GM12878 (cell line): ENCODE data around the gene CDH8. TPM values are rescaled to one million over a fixed set of nuclear protein-coding genes. Genes with fewer than 3 reads are reported as not detected.

ENCODE experiments used
- ATAC-seq: fragments of 200-7000 bp; cut with Tn5 transposase; 3 replicates; pipeline ENCODE4 v1.9.1; 2020; ENCODE audit warnings: mild to moderate bottlenecking, moderate library complexity
- BruUV-seq: library from RNA; stranded (reverse); fragments of 400-500 nt; replicated peaks from 2 replicates; lab custom pipeline; 2021; lab: Mats Ljungman, UMichigan
- CTCF ChIA-PET: fragments of 300-600 bp; sonication (Branson Sonifier 250); formaldehyde crosslinking; extraction: SDS; loops from one replicate; lab custom pipeline; 2021; ENCODE audit warnings: inconsistent platforms; lab: Yijun Ruan, JAX
- POLR2A ChIA-PET: fragments of 350-600 bp; formaldehyde crosslinking; extraction: SDS; loops from one replicate; lab custom pipeline; 2021; ENCODE audit warnings: inconsistent platforms; lab: Charles Lee
- RAD21 ChIA-PET: fragments of 300-600 bp; sonication (Branson Sonifier 250); formaldehyde crosslinking; loops from one replicate; lab custom pipeline; 2023; ENCODE audit warnings: antibody characterized with exemption; ENCODE audit not compliant: unreplicated experiment; lab: Charles Lee
- SMC1A ChIA-PET: fragments of 300-600 bp; sonication (Branson Sonifier 250); formaldehyde crosslinking; loops from one replicate; lab custom pipeline; 2023; ENCODE audit not compliant: unreplicated experiment, uncharacterized antibody; lab: Charles Lee
- DNase-seq: peaks from one replicate; pipeline ENCODE4 v3.0.0-alpha.2; 2011; ENCODE audit warnings: low read depth, low spot score
- FAIRE-seq: peaks from 3 replicates; lab custom pipeline; 2011; peaks lifted over from hg19 to GRCh38; lab: Jason Lieb, UNC
- H2AFZ ChIP-seq: 2 replicates; pipeline ENCODE4 v1.6.0; 2011; ENCODE audit warnings: low read depth, low read length, control low read depth; ENCODE audit not compliant: control insufficient read depth
- H3K27ac ChIP-seq: 2 replicates; pipeline ENCODE4 v1.5.1; 2011; ENCODE audit warnings: control low read depth; ENCODE audit not compliant: control insufficient read depth, insufficient read depth
- H3K27me3 ChIP-seq, 2 experiments: replicated peaks in 1 of 2; 2 replicates each; pipeline versions ENCODE4 v1.6.0 to v1.6.1; 2011; ENCODE audit warnings: low read length in 1 of 2; ENCODE audit not compliant: control insufficient read depth in 2 of 2, insufficient read depth in 2 of 2
- H3K36me3 ChIP-seq, 2 experiments: 2 replicates each; pipeline ENCODE4 v1.5.1; 2011; ENCODE audit warnings: low read length in 1 of 2; ENCODE audit not compliant: control insufficient read depth in 2 of 2, insufficient read depth in 2 of 2
- H3K4me1 ChIP-seq: 2 replicates; pipeline ENCODE4 v1.6.1; 2011; ENCODE audit warnings: mild to moderate bottlenecking, low read length, moderate library complexity, mixed read lengths; ENCODE audit not compliant: control insufficient read depth, insufficient read depth
- H3K4me2 ChIP-seq: 2 replicates; pipeline ENCODE4 v1.6.0; 2011; ENCODE audit warnings: control low read depth; ENCODE audit not compliant: control insufficient read depth, insufficient read depth
- H3K4me3 ChIP-seq: fragments of 200-600 bp; sonication (generic); 2 replicates; pipeline ENCODE4 v1.5.1; 2016
- H3K79me2 ChIP-seq: 2 replicates; pipeline ENCODE4 v1.6.0; 2011; ENCODE audit warnings: low read length; ENCODE audit not compliant: control insufficient read depth, insufficient read depth
- H3K9ac ChIP-seq: 2 replicates; pipeline ENCODE4 v1.8.0; 2011; ENCODE audit warnings: low read length, control low read depth, mixed read lengths; ENCODE audit not compliant: control insufficient read depth, insufficient read depth
- H3K9me3 ChIP-seq: replicated peaks from 3 replicates; pipeline ENCODE4 v1.5.1; 2011; ENCODE audit warnings: mild to moderate bottlenecking, low read length; ENCODE audit not compliant: control insufficient read depth, insufficient read depth
- H4K20me1 ChIP-seq: 2 replicates; pipeline ENCODE4 v1.6.0; 2011; ENCODE audit not compliant: control insufficient read depth, insufficient read depth
- BHLHE40 ChIP-seq, 2 experiments: fragments of 450-650 bp in 1 of 2; IDR thresholded peaks; 2 replicates each; pipeline ENCODE4 v1.6.1; 2011 to 2017; ENCODE audit warnings: low read depth in 2 of 2, borderline replicate concordance in 1 of 2, improper control_type of control experiment in 1 of 2, low read length in 1 of 2, mild to moderate bottlenecking in 1 of 2
- CBX5 ChIP-seq: sonication (generic); IDR thresholded peaks from 2 replicates; pipeline ENCODE4 v1.6.1; 2016; ENCODE audit warnings: low read depth, moderate library complexity, mild to moderate bottlenecking, inconsistent platforms
- CREB1 ChIP-seq: IDR thresholded peaks from 2 replicates; pipeline ENCODE4 v1.6.1; 2012; ENCODE audit warnings: low read depth, mild to moderate bottlenecking, inconsistent platforms
- CREM ChIP-seq: IDR thresholded peaks from 2 replicates; pipeline ENCODE4 v1.6.1; 2014; ENCODE audit warnings: antibody characterized with exemption, low read depth
- FOXK2 ChIP-seq: fragments of 450-650 bp; IDR thresholded peaks from 2 replicates; pipeline ENCODE4 v1.6.1; 2017; ENCODE audit warnings: mild to moderate bottlenecking, moderate library complexity
- GABPA ChIP-seq: IDR thresholded peaks from 2 replicates; pipeline ENCODE4 v1.6.1; 2014; ENCODE audit warnings: antibody characterized with exemption, low read depth, mild to moderate bottlenecking, inconsistent platforms
- HDGF ChIP-seq: fragments of 450-650 bp; IDR thresholded peaks from 2 replicates; pipeline ENCODE4 v1.6.1; 2016; ENCODE audit warnings: antibody characterized with exemption
- MEF2A ChIP-seq: IDR thresholded peaks from 2 replicates; pipeline ENCODE4 v1.6.1; 2011; ENCODE audit warnings: low read depth, mild to moderate bottlenecking, low read length, moderate library complexity; ENCODE audit not compliant: insufficient read depth
- NFYA ChIP-seq: IDR thresholded peaks from 2 replicates; pipeline ENCODE4 v1.6.1; 2011; ENCODE audit warnings: low read depth, mild to moderate bottlenecking, low read length, improper control_type of control experiment, borderline replicate concordance
- SIX5 ChIP-seq: IDR thresholded peaks from 2 replicates; pipeline ENCODE4 v1.6.1; 2011; ENCODE audit warnings: mild to moderate bottlenecking, low read depth, low read length, moderate library complexity; ENCODE audit not compliant: severe bottlenecking
- SMARCA5 ChIP-seq: fragments of 450-650 bp; IDR thresholded peaks from 2 replicates; pipeline ENCODE4 v1.6.1; 2017; ENCODE audit warnings: mild to moderate bottlenecking
- SMC3 ChIP-seq: IDR thresholded peaks from 2 replicates; pipeline ENCODE4 v1.6.1; 2011; ENCODE audit warnings: low read length, improper control_type of control experiment, borderline replicate concordance
- SPI1 ChIP-seq: IDR thresholded peaks from 2 replicates; pipeline ENCODE4 v1.6.1; 2011; ENCODE audit warnings: low read depth, mild to moderate bottlenecking, low read length, moderate library complexity, borderline replicate concordance; ENCODE audit not compliant: insufficient read depth
- SREBF1 ChIP-seq: IDR thresholded peaks from 2 replicates; pipeline ENCODE4 v1.6.1; 2012; ENCODE audit warnings: mild to moderate bottlenecking, low read length
- TCF3 ChIP-seq: IDR thresholded peaks from 2 replicates; pipeline ENCODE4 v1.6.1; 2012; ENCODE audit warnings: low read depth, mild to moderate bottlenecking, low read length, borderline replicate concordance; ENCODE audit not compliant: insufficient read depth
- YY1 ChIP-seq: IDR thresholded peaks from 2 replicates; pipeline ENCODE4 v1.6.1; 2011; ENCODE audit warnings: low read depth, mild to moderate bottlenecking, low read length
- WGBS: methylation state at CpG from one replicate; pipeline ENCODE4 v1.1.6; 2016; ENCODE audit warnings: low lambda C conversion rate; ENCODE audit not compliant: insufficient replicate concordance, insufficient coverage; ENCODE audit errors: missing lambda C conversion rate; 5-methylcytosine and 5-hydroxymethylcytosine counted together
- in situ Hi-C: fragments of 300-500 bp; cut with MboI; formaldehyde crosslinking; loops from 9 replicates; pipeline ENCODE4 v1.14.3; 2018; ENCODE audit warnings: mixed read lengths
- intact Hi-C: fragments of 100-400 bp; cut with micrococcal nuclease; formaldehyde crosslinking; loops from one replicate; pipeline ENCODE4 v1.14.2; 2022; ENCODE audit not compliant: unreplicated experiment
- polyA plus RNA-seq, 11 experiments: library from polyadenylated mRNA; depleted of rRNA in 4 of 11; unstranded in 6 of 11; stranded (reverse) in 5 of 11; fragments of >200 nt; fragmentation: Nextera tagmentation in 4 of 11; fragmentation: Illumina TruSeq in 1 of 11; extraction: Ambion mirVana in 4 of 11; extraction: Trizol in 1 of 11; gene quantifications; 1 replicate in 1 of 11; 2 replicates in 10 of 11; pipeline versions ENCODE4 v1.2.1 to v1.2.3, GENCODE V29; 2011 to 2016; ENCODE audit warnings: inconsistent platforms in 2 of 11, missing spikeins in 2 of 11, low read depth in 1 of 11
- total RNA-seq, 4 experiments: library from RNA; depleted of rRNA in 3 of 4; stranded (reverse); fragments of >200 nt in 3 of 4; fragmentation: Illumina TruSeq in 1 of 4; extraction: Trizol in 1 of 4; gene quantifications; 2 replicates each; pipeline versions ENCODE4 v1.2.1 to v1.2.3, GENCODE V29; 2013 to 2021
- TF ChIP-seq, protein P1 (sequence below): fragments of 450-650 bp; IDR thresholded peaks from 2 replicates; pipeline ENCODE4 v1.6.1; 2018; ENCODE audit warnings: borderline replicate concordance, mild to moderate bottlenecking; ENCODE audit not compliant: partially characterized antibody

Gene CDH8
- total and polyA plus RNA-seq, 10 of the 15 experiments (the other 5 are each of a cell fraction or from before 2014, with no cell fraction given) = 0.13 to 0.68 (median 0.25) TPM; not detected in 3

DNA sequence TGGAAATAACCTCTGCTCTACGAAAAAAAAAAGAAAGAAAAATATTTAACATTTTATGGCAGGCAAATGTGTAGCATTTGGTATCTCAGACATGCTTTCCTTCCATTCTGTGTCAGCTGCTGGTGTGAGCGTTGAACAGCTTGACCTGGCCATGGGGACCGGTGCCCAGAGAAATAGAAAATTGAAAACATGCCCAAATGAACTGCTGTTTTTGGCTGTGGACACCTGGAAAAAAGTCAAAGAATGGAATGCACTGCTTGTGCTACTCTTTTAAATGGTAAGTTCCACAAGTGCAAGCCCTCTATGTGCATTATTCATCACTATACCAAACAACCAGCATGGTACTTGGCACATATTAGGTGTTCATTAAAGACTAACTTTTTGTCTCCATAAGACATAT, 127.2 kb downstream of the CDH8 start:
- Histone ChIP-seq H2AFZ (no peak overlapping the region), H3K27ac (no peak overlapping the region), H3K36me3 (no peaks in the 10 kb centered on the region), H3K9ac (no peak overlapping the region), H3K79me2 (no peaks in the 10 kb centered on the region), H4K20me1 (no peaks in the 10 kb centered on the region), H3K4me2 (no peak overlapping the region), H3K27me3 (no peaks in the 10 kb centered on the region; a peak in 1 of 4 replicates), H3K4me3 (no peak overlapping the region), H3K4me1 (no peaks in the 10 kb centered on the region), H3K9me3 (no peaks in the 10 kb centered on the region)
- ATAC-seq (no peak), DNase-seq (no peak), FAIRE-seq (no peak)
- WGBS = 32% methylated on average over 3 of the region's 3 CpGs
- POLR2A ChIA-PET = no interaction called here
- RAD21 ChIA-PET = no interaction called here
- SMC1A ChIA-PET = no interaction called here
- no peak for TF ChIP-seq SMARCA5
- no peak for TF ChIP-seq TCF3
- no peak for TF ChIP-seq SPI1
- TF ChIP-seq GABPA = no peak
- intact Hi-C loops (no loop called here), in situ Hi-C loops (no loop called here)
- BruUV-seq = no TSS peak
- CTCF ChIA-PET = no interaction called here

- FAIRE-seq (no peak), ATAC-seq (no peak), DNase-seq (no peak)
- H3K9me3 ChIP-seq = no peaks in the 10 kb centered on the region
- no peaks in the 10 kb centered on the region for H3K79me2 ChIP-seq
- H3K4me3 ChIP-seq = no peak overlapping the region
- SMC1A ChIA-PET = interaction anchor here (0.7 to 1.0 kb wide), 2 partner anchors 17 to 892 kb away, joined by 3 read pairs; no protein-coding TSS in a partner anchor
- no peaks in the 10 kb centered on the region for H4K20me1 ChIP-seq
- no peak overlapping the region for H3K27ac ChIP-seq
- H3K4me1 ChIP-seq = no peaks in the 10 kb centered on the region
- WGBS = 50% methylated on average over 1 of the region's 1 CpG
- POLR2A ChIA-PET = no interaction called here
- H3K27me3 ChIP-seq = no peaks in the 10 kb centered on the region; a peak in 1 of 4 replicates
- no peak overlapping the region for H3K9ac ChIP-seq
- CTCF ChIA-PET = no interaction called here
- TF ChIP-seq CREM = no peak
- no peak for TF ChIP-seq CREB1
- no peak for TF ChIP-seq SMARCA5
- TF ChIP-seq, protein P1, sequence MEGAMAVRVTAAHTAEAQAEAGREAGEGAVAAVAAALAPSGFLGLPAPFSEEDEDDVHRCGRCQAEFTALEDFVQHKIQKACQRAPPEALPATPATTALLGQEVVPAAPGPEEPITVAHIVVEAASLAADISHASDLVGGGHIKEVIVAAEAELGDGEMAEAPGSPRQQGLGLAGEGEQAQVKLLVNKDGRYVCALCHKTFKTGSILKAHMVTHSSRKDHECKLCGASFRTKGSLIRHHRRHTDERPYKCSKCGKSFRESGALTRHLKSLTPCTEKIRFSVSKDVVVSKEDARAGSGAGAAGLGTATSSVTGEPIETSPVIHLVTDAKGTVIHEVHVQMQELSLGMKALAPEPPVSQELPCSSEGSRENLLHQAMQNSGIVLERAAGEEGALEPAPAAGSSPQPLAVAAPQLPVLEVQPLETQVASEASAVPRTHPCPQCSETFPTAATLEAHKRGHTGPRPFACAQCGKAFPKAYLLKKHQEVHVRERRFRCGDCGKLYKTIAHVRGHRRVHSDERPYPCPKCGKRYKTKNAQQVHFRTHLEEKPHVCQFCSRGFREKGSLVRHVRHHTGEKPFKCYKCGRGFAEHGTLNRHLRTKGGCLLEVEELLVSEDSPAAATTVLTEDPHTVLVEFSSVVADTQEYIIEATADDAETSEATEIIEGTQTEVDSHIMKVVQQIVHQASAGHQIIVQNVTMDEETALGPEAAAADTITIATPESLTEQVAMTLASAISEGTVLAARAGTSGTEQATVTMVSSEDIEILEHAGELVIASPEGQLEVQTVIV = no peak
- no peak for TF ChIP-seq SREBF1
- no peak for TF ChIP-seq SIX5
- no peak for TF ChIP-seq MEF2A
- no peak for TF ChIP-seq BHLHE40 (IDR thresholded peaks at IDR 0.05; ENCODE audit: borderline replicate concordance in 1 of 2, low read depth in 2 of 2, low read length in 1 of 2)
- TF ChIP-seq HDGF = no peak
- no peak for TF ChIP-seq TCF3
- TF ChIP-seq YY1 = no peak
- TF ChIP-seq SMC3 = no peak
- no peak for TF ChIP-seq CBX5
- no peak for TF ChIP-seq NFYA
- TF ChIP-seq FOXK2 = no peak
- no peak overlapping the region for H2AFZ ChIP-seq
- H3K4me2 ChIP-seq = no peak overlapping the region
- in situ Hi-C loops = no loop called here
- no TSS peak for BruUV-seq
- intact Hi-C loops = no loop called here
- no peaks in the 10 kb centered on the region for H3K36me3 ChIP-seq
- RAD21 ChIA-PET = no interaction called here
These were observed 127.8 kb downstream of the CDH8 start for GRCh38 chr16:61908426-61908825.
